Measurements from ENCODE around the gene STARD3. TPM values are rescaled to one million over a fixed set of nuclear protein-coding genes. Genes with fewer than 3 reads are reported as not detected.

Gene STARD3
- total and polyA plus RNA-seq, 7 donors = 21.0 to 59.2 (median 37.0) TPM

DNA sequence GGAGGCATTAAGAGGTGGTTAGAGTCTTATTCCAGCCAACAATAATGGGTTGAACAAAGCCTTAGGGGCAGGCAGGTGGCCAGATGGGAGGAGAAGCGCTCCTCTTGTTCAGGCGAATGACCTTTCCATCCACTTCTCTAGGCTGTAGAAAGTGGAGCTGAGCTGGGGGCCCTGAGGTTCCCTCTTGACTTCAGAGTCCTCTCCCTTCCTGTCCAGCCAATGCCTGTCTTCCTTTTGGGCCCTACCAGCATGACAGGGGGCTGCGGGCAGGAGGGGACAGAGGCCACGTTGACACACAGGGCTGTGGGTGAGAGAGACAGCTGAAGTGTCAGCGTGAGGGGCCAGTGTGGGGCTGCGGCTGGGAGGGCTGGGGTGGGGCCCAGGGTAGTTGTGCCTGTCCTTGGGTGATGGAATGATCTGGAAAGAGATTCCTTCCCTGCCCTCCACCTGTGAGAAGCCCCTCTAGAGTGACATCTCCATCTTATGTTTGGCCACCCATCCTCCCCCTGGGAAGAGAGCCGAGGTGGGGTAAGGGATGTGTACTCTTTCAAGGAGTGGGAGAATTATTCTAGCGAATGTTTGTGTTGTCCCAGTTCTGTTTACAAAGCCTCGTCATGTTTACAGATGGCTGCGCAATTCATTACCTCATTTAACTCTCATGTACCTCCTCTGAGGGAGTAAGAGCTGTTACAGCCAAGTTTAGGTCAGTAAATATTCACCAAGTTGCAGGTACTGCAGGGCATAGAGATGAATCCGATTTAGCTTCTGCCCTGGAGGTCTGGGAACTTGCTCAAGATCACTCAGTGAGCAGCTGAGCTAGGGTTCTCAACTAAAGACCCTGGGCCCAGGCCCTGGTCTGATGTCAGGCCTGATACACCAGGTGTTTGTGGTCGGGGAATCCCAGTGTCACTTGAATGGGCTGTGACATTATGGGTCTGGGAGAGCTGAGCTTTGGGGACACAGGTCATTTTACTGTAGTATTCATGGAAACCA lies 66.3 kb downstream of the STARD3 start:
- H3K27me3 ChIP-seq = no peaks in the 10 kb centered on the region
- DNase-seq = no peak
- WGBS, 2 donors = 20 to 61% methylated on average over 12 of the region's 12 CpGs
- H3K36me3 ChIP-seq = peaks cover 0 to 14% (median 10%) of the 10 kb centered on the region in 4 donors
- H3K4me1 ChIP-seq = peaks cover 0 to 41% (median 32%) of the 10 kb centered on the region in 4 donors
- no peaks in the 10 kb centered on the region for H3K9me3 ChIP-seq
- H3K27ac ChIP-seq = no peak overlapping the region
- TF ChIP-seq POLR2A (IDR thresholded peaks at IDR 0.05) = no peak
- TF ChIP-seq, protein P1, sequence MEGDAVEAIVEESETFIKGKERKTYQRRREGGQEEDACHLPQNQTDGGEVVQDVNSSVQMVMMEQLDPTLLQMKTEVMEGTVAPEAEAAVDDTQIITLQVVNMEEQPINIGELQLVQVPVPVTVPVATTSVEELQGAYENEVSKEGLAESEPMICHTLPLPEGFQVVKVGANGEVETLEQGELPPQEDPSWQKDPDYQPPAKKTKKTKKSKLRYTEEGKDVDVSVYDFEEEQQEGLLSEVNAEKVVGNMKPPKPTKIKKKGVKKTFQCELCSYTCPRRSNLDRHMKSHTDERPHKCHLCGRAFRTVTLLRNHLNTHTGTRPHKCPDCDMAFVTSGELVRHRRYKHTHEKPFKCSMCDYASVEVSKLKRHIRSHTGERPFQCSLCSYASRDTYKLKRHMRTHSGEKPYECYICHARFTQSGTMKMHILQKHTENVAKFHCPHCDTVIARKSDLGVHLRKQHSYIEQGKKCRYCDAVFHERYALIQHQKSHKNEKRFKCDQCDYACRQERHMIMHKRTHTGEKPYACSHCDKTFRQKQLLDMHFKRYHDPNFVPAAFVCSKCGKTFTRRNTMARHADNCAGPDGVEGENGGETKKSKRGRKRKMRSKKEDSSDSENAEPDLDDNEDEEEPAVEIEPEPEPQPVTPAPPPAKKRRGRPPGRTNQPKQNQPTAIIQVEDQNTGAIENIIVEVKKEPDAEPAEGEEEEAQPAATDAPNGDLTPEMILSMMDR (IDR thresholded peaks at IDR 0.05) = no peak
- no peak for TF ChIP-seq POLR2AphosphoS5 (IDR thresholded peaks at IDR 0.05)
- no peak for TF ChIP-seq EP300 (IDR thresholded peaks at IDR 0.05)
- H3K4me3 ChIP-seq = no peak overlapping the region
- intact Hi-C loops (cut with DNase I) = no loop called here

DNA sequence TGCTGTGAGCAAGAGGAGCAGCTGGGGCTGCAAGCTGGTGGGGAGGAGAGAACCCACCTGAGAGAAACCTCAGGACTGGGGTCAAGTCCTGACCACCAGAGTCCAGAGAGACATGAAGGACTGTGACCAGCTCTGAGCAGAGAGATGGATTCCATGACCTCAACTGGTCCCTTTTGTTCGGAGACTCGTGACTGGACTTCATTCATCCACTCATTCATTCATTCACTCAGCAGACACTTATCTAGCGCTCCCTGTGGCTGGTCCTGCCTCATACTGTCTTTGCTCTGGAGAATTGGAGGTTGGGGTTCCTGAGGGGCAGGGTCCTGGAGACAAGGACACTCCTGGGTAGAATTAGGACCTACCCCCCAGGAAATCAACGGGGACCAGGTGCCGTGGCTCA lies 67.0 kb downstream of the STARD3 start:
- Histone ChIP-seq H3K27ac (no peak overlapping the region), H3K27me3 (no peaks in the 10 kb centered on the region), H3K4me3 (no peak overlapping the region), H3K4me1 (peaks cover 0 to 41% (median 32%) of the 10 kb centered on the region in 4 donors), H3K9me3 (no peaks in the 10 kb centered on the region), H3K36me3 (peaks cover 0 to 21% (median 17%) of the 10 kb centered on the region in 4 donors)
- DNase-seq = no peak
- TF ChIP-seq POLR2A (IDR thresholded peaks at IDR 0.05) (no peak), EP300 (IDR thresholded peaks at IDR 0.05) (no peak), POLR2AphosphoS5 (IDR thresholded peaks at IDR 0.05) (no peak)
- TF ChIP-seq, protein P1 (IDR thresholded peaks at IDR 0.05) = no peak
- 63 to 80% methylated on average over 5 of the region's 5 CpGs for WGBS, 2 donors
- intact Hi-C loops (cut with DNase I) = no loop called here

DNA sequence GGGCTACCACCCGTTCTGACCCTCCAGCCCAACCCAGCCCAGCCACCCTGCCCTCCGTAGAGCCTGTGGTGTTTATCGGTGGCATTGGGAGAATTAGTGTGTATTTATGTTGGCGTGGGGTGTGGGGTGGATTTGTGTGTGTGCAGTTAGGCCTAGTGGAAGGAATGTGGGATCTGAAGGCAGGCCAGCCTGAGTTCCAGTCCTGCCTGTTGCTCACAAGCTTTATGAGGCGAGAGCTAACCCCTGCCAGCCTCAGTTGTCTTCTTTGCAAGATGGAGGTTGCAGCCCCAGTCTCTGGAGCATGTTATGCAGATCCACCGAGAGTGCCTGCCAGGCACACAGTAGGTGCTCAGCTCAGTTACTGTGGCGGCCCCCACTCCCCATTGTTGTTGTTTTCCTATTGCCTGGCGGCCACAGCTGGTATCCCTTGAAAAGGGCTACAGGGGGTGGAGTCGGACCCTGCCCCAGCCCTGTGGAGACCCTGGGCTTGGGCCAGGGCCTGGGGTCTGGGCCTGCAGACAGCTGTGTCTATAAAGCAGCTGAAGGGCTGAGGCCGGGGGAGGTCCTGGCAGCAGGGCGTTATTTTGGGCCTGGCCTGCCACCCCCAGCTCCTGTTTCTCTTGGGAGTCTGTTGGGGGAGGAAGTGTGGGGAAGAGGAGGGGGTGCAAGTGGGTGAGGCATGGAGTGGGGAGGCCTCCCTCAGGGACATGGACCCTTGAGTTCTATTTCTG lies 68.0 kb downstream of the STARD3 start:
- WGBS, 2 donors = 28 to 62% methylated on average over 11 of the region's 11 CpGs
- H3K27ac ChIP-seq = peak overlapping the region in 2 of 4 donors; percentile 42 to 55
- intact Hi-C loops (cut with DNase I) = no loop called here
- H3K27me3 ChIP-seq = no peaks in the 10 kb centered on the region
- H3K4me1 ChIP-seq = peaks cover 0 to 36% (median 29%) of the 10 kb centered on the region in 4 donors
- peaks cover 0 to 32% (median 22%) of the 10 kb centered on the region in 4 donors for H3K36me3 ChIP-seq
- no peak overlapping the region for H3K4me3 ChIP-seq
- H3K9me3 ChIP-seq = no peaks in the 10 kb centered on the region
- no peak for DNase-seq
- TF ChIP-seq, protein P1 (IDR thresholded peaks at IDR 0.05) = peak in 2 of 4 experiments; percentile 11 to 34
- no peak for TF ChIP-seq POLR2AphosphoS5 (IDR thresholded peaks at IDR 0.05)

GRCh38 chr17:39705786-39706348 lies 68.9 kb downstream of the STARD3 start:
- 19 to 75% methylated on average over 12 of the region's 12 CpGs for WGBS, 2 donors
- DNase-seq = no peak
- Histone ChIP-seq H3K27me3 (no peaks in the 10 kb centered on the region), H3K36me3 (peaks cover 0 to 40% (median 25%) of the 10 kb centered on the region in 4 donors), H3K27ac (peak overlapping the region in 3 of 4 donors; percentile 42 to 55 (median 52)), H3K9me3 (no peaks in the 10 kb centered on the region), H3K4me1 (peaks cover 0 to 31% (median 23%) of the 10 kb centered on the region in 4 donors), H3K4me3 (no peak overlapping the region)
- intact Hi-C loops (cut with DNase I) = no loop called here
- no peak for TF ChIP-seq EP300 (IDR thresholded peaks at IDR 0.05)
- TF ChIP-seq POLR2AphosphoS5 (IDR thresholded peaks at IDR 0.05) = no peak
- TF ChIP-seq POLR2A (IDR thresholded peaks at IDR 0.05) = no peak
- TF ChIP-seq, protein P1 (IDR thresholded peaks at IDR 0.05) = no peak

Data from sigmoid colon (tissue), 7 donors.